CD14-positive monocyte (primary cell): ENCODE data around the gene IFI27L2. TPM values are rescaled to one million over a fixed set of nuclear protein-coding genes. Genes with fewer than 3 reads are reported as not detected.

Experiments
- DNase-seq, 3 donors: peaks; one replicate each; pipeline ENCODE4 v3.0.0-alpha.2; 2011 to 2022
- H2AFZ ChIP-seq: 2 replicates; pipeline ENCODE4 v1.6.0; 2012; ENCODE audit warnings: mild to moderate bottlenecking, low read depth, low read length, inconsistent platforms; ENCODE audit not compliant: insufficient read depth, poor library complexity, severe bottlenecking
- H3K27ac ChIP-seq, 2 donors: 1 replicate in 1 of 2; 2 replicates in 1 of 2; pipeline ENCODE4 v1.5.1; 2012 to 2013; ENCODE audit warnings: low read length in 2 of 2, control low read depth in 1 of 2, inconsistent platforms in 1 of 2, low read depth in 1 of 2, mild to moderate bottlenecking in 1 of 2
- H3K27me3 ChIP-seq, 2 donors: one replicate each; pipeline versions ENCODE4 v1.6.0 to v1.6.1; 2011 to 2013; ENCODE audit warnings: low read length in 2 of 2; ENCODE audit not compliant: control insufficient read depth in 2 of 2, insufficient read depth in 2 of 2
- H3K36me3 ChIP-seq, 2 donors: replicated peaks in 1 of 2; 1 replicate in 1 of 2; 2 replicates in 1 of 2; pipeline versions ENCODE4 v1.5.1 to v1.6.1; 2012 to 2013; ENCODE audit warnings: low read length in 2 of 2, control low read depth in 1 of 2, inconsistent platforms in 1 of 2, mild to moderate bottlenecking in 1 of 2; ENCODE audit not compliant: insufficient read depth in 2 of 2, control insufficient read depth in 1 of 2
- H3K4me1 ChIP-seq, 2 donors: 1 replicate in 1 of 2; 2 replicates in 1 of 2; pipeline versions ENCODE4 v1.5.1 to v1.6.1; 2012 to 2013; ENCODE audit warnings: low read length in 2 of 2, control low read depth in 1 of 2, inconsistent platforms in 1 of 2, mild to moderate bottlenecking in 1 of 2, moderate library complexity in 1 of 2; ENCODE audit not compliant: insufficient read depth in 2 of 2, control insufficient read depth in 1 of 2
- H3K4me2 ChIP-seq: replicated peaks from 2 replicates; pipeline ENCODE3; 2012; ENCODE audit warnings: low read length, moderate library complexity, mild to moderate bottlenecking; ENCODE audit not compliant: poor library complexity, severe bottlenecking; ENCODE audit errors: extremely low read depth
- H3K4me3 ChIP-seq, 3 experiments: fragments of 200-600 bp in 1 of 3; sonication (generic) in 1 of 3; replicated peaks in 1 of 3; 1 replicate in 2 of 3; 2 replicates in 1 of 3; pipeline ENCODE4 v1.5.1; 2011 to 2013; ENCODE audit warnings: low read length in 3 of 3, mild to moderate bottlenecking in 3 of 3, control low read depth in 2 of 3, low read depth in 2 of 3, inconsistent platforms in 1 of 3, moderate library complexity in 1 of 3
- H3K79me2 ChIP-seq: 2 replicates; pipeline ENCODE4 v1.6.0; 2012; ENCODE audit warnings: mild to moderate bottlenecking, control low read depth, inconsistent platforms, low read length, moderate library complexity; ENCODE audit not compliant: insufficient read depth
- H3K9ac ChIP-seq: 2 replicates; pipeline ENCODE4 v1.6.0; 2017; ENCODE audit warnings: low read length, mild to moderate bottlenecking; ENCODE audit not compliant: insufficient read depth, poor library complexity, severe bottlenecking
- H3K9me3 ChIP-seq, 2 donors: replicated peaks in 1 of 2; 1 replicate in 1 of 2; 2 replicates in 1 of 2; pipeline versions ENCODE4 v1.5.1 to v1.6.1; 2012 to 2013; ENCODE audit warnings: low read length in 2 of 2, control low read depth in 1 of 2; ENCODE audit not compliant: control insufficient read depth in 1 of 2, insufficient read depth in 1 of 2
- H4K20me1 ChIP-seq: 2 replicates; pipeline ENCODE4 v1.6.0; 2012; ENCODE audit warnings: mild to moderate bottlenecking, low read length, control low read depth, moderate library complexity; ENCODE audit not compliant: insufficient read depth
- H3K27ac Mint-ChIP-seq, 7 donors: one replicate each; pipeline ENCODE4 v1.8.0; 2020; ENCODE audit warnings: mild to moderate bottlenecking in 7 of 7, mixed read lengths in 7 of 7, moderate library complexity in 6 of 7, inconsistent platforms in 2 of 7
- H3K27me3 Mint-ChIP-seq, 3 donors: one replicate each; pipeline ENCODE4 v1.8.0; 2021 to 2022; ENCODE audit warnings: low read depth in 3 of 3, mild to moderate bottlenecking in 3 of 3, mixed read lengths in 3 of 3, moderate library complexity in 3 of 3, inconsistent platforms in 1 of 3
- H3K36me3 Mint-ChIP-seq, 2 donors: one replicate each; pipeline ENCODE4 v1.8.0; 2020; ENCODE audit warnings: mixed read lengths in 2 of 2, inconsistent platforms in 1 of 2, mild to moderate bottlenecking in 1 of 2
- H3K4me1 Mint-ChIP-seq: one replicate; pipeline ENCODE4 v1.8.0; 2020; ENCODE audit warnings: mild to moderate bottlenecking, mixed read lengths
- H3K4me3 Mint-ChIP-seq, 2 donors: one replicate each; pipeline ENCODE4 v1.8.0; 2020; ENCODE audit warnings: mild to moderate bottlenecking in 2 of 2, mixed read lengths in 2 of 2, moderate library complexity in 1 of 2
- H3K9me3 Mint-ChIP-seq, 7 donors: one replicate each; pipeline ENCODE4 v1.8.0; 2020 to 2022; ENCODE audit warnings: mixed read lengths in 7 of 7, mild to moderate bottlenecking in 6 of 7, moderate library complexity in 6 of 7, inconsistent platforms in 2 of 7
- WGBS: methylation state at CpG from one replicate; pipeline ENCODE4 v1.1.5; 2013; ENCODE audit warnings: missing lambda C conversion rate; ENCODE audit not compliant: insufficient coverage; 5-methylcytosine and 5-hydroxymethylcytosine counted together
- intact Hi-C, 2 donors: fragments of 100-400 bp; cut with micrococcal nuclease; formaldehyde crosslinking; loops; one replicate each; pipeline versions ENCODE4 v1.15.0 to v1.15.1; 2023
- polyA minus RNA-seq: library from RNA; depleted of rRNA, polyadenylated mRNA; stranded (reverse); fragments of >200 nt; gene quantifications from 2 replicates; pipeline ENCODE4 v1.2.3, GENCODE V29; 2012
- polyA plus RNA-seq, 3 donors: library from polyadenylated mRNA; depleted of rRNA in 1 of 3; unstranded in 2 of 3; stranded (reverse) in 1 of 3; fragments of 300-500 nt in 2 of 3; fragments of >200 nt in 1 of 3; fragmentation: Illumina TruSeq in 2 of 3; gene quantifications; 1 replicate in 2 of 3; 2 replicates in 1 of 3; pipeline ENCODE4 v1.2.3, GENCODE V29; 2012 to 2021
- total RNA-seq, 12 experiments: library from RNA in 1 of 12; stranded (reverse) in 1 of 12; fragments of 120-200 nt in 1 of 12; gene quantifications; one replicate each; pipeline ENCODE4 v1.2.4 and lab custom pipeline; 2013 to 2026; ENCODE audit warnings: mixed read lengths in 6 of 12, inconsistent platforms in 1 of 12
- TF ChIP-seq, protein P1 (sequence below): fragments of 200-600 bp; IDR thresholded peaks from one replicate; pipeline ENCODE4 v1.8.0; 2022; ENCODE audit warnings: antibody characterized with exemption, mild to moderate bottlenecking

Gene IFI27L2, protein sequence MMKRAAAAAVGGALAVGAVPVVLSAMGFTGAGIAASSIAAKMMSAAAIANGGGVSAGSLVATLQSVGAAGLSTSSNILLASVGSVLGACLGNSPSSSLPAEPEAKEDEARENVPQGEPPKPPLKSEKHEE
- 59.0 TPM for total RNA-seq (2013)
- 100 to 1,000 TPM in 1 of 3 donors, 10 to 100 TPM in 2; 55.4 to 156 (median 96.1) TPM for polyA plus RNA-seq
- 30.5 and 50.8 TPM in 2 replicates for polyA minus RNA-seq
- 3.4 to 12.0 (median 8.3) reads per million in 11 experiments for total RNA-seq (lab: John Stamatoyannopoulos, UW)

DNA sequence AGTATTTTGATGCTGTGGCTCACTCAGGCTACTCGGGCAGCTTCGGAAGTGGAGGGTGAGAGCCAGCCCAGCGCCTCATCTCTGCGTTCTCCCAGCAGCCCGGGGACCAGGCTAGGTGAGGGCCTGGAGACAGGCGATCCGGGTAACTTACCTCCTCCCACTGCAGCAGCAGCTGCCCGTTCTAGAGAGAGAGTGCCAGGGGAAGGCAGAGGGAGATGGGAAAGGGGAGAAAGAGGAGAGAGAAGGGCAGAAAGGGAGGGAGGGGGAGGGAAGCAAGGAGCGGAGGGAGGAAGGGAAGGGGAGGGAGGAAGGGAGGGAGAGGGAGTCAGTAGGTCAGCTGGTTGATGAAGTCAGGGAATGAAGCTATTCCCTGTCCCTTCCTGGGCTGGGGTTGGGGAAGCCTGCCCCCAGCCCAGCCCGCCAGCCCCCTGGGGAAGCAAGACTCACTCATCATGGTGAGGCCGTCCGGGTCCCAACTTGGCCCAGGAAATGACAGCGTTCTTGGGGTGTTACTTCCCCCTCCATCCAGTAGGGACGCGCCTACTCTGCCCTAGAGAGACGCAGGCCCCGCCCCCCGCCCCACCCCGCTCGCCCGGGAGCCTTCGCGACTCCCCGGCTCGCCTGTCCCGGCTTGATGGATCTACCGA is at the start of gene IFI27L2:
TSS of gene IFI27L2 (minus strand) at position 494 of the 647 bp plus-strand sequence. CDS start at position 454, 40 bp downstream.
- H3K4me1 ChIP-seq = peaks cover 13 to 24% of the 10 kb centered on the region in 2 donors
- no peaks in the 10 kb centered on the region for H4K20me1 ChIP-seq
- TF ChIP-seq, protein P1, sequence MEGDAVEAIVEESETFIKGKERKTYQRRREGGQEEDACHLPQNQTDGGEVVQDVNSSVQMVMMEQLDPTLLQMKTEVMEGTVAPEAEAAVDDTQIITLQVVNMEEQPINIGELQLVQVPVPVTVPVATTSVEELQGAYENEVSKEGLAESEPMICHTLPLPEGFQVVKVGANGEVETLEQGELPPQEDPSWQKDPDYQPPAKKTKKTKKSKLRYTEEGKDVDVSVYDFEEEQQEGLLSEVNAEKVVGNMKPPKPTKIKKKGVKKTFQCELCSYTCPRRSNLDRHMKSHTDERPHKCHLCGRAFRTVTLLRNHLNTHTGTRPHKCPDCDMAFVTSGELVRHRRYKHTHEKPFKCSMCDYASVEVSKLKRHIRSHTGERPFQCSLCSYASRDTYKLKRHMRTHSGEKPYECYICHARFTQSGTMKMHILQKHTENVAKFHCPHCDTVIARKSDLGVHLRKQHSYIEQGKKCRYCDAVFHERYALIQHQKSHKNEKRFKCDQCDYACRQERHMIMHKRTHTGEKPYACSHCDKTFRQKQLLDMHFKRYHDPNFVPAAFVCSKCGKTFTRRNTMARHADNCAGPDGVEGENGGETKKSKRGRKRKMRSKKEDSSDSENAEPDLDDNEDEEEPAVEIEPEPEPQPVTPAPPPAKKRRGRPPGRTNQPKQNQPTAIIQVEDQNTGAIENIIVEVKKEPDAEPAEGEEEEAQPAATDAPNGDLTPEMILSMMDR = peak; percentile 18
- Mint-ChIP-seq H3K36me3 (peaks cover 6 to 14% of the 10 kb centered on the region in 2 donors), H3K9me3 (no peaks in the 10 kb centered on the region), H3K4me3 (peak within 1 kb of the TSS; percentile 86 to 94), H3K4me1 (peaks cover 16% of the 10 kb centered on the region), H3K27ac (peak within 1 kb of the TSS; percentile 68 to 93 (median 82)), H3K27me3 (peaks cover 6 to 13% (median 12%) of the 10 kb centered on the region in 3 donors)
- peak within 1 kb of the TSS; percentile 63 for H3K9ac ChIP-seq
- no peaks in the 10 kb centered on the region for H3K9me3 ChIP-seq
- 0% methylated on average over 11 of the region's 27 CpGs for WGBS
- peak within 1 kb of the TSS; percentile 50 to 79 (median 78) for H3K4me3 ChIP-seq
- no peaks in the 10 kb centered on the region for H3K79me2 ChIP-seq
- H3K36me3 ChIP-seq = peaks cover 13 to 15% of the 10 kb centered on the region in 2 donors
- DNase-seq = peak; percentile 71 to 77 (median 77)
- intact Hi-C loops = loop anchor here in 1 of 2 donors (2.0 kb wide), 1 partner anchor 52 kb away; no protein-coding TSS in a partner anchor
- H2AFZ ChIP-seq = peak within 1 kb of the TSS; percentile 97
- peak within 1 kb of the TSS; percentile 97 for H3K4me2 ChIP-seq
- peak within 1 kb of the TSS in 1 of 2 donors; percentile 74 for H3K27ac ChIP-seq
- H3K27me3 ChIP-seq = peaks cover 0 to 8% of the 10 kb centered on the region in 2 donors

DNA sequence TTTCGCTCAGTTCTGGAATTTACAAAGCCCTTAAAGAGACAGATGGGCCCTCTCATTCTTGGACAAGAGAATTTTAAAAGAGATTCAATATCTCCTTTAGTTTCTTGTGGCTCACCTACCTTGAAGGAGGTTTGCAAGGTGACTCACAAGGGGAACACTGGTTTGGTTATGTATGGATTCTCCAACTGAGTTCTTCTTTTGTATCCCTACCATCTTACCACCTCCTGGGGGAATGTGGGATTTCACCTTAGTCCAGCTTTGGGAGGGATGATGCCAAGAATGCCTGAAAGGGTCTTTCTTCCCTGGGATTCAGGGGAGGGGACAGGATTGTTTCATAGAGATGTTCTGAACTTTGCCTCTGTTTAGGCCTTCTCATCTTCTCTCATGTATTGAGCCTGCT is 48.4 kb upstream of the IFI27L2 start:
- peaks cover 52 to 72% of the 10 kb centered on the region in 2 donors for H3K27me3 ChIP-seq
- H3K4me2 ChIP-seq = no peak overlapping the region
- peaks cover 16 to 24% of the 10 kb centered on the region in 2 donors for H3K4me1 ChIP-seq
- peaks cover 0 to 5% of the 10 kb centered on the region in 2 donors for H3K36me3 Mint-ChIP-seq
- no peak overlapping the region for H2AFZ ChIP-seq
- peak overlapping the region in 1 of 2 donors; percentile 78 for H3K4me3 Mint-ChIP-seq
- H3K9ac ChIP-seq = no peak overlapping the region
- H4K20me1 ChIP-seq = no peaks in the 10 kb centered on the region
- no peak for DNase-seq
- TF ChIP-seq, protein P1 = no peak
- no peaks in the 10 kb centered on the region for H3K79me2 ChIP-seq
- H3K27ac Mint-ChIP-seq = no peak overlapping the region
- intact Hi-C loops = loop anchor here (5.0 to 10.0 kb wide), 4 partner anchors 46 to 243 kb away; no protein-coding TSS in a partner anchor
- peaks cover 19% of the 10 kb centered on the region for H3K4me1 Mint-ChIP-seq
- WGBS = no CpG with 5 or more reads among the region's 1 CpG
- H3K9me3 Mint-ChIP-seq = peaks cover 0 to 12% (median 3%) of the 10 kb centered on the region in 7 donors
- H3K9me3 ChIP-seq = peaks cover 0 to 3% of the 10 kb centered on the region in 2 donors
- no peaks in the 10 kb centered on the region for H3K36me3 ChIP-seq
- no peak overlapping the region for H3K27ac ChIP-seq
- H3K27me3 Mint-ChIP-seq = peaks cover 48 to 66% (median 48%) of the 10 kb centered on the region in 3 donors
- no peak overlapping the region for H3K4me3 ChIP-seq
